ENCODE measurements around the gene CREBRF. TPM values are rescaled to one million over a fixed set of nuclear protein-coding genes. Genes with fewer than 3 reads are reported as not detected.
"Not testable (repeated sequence)": the region's sequence is repeated elsewhere in the genome, so short reads cannot be mapped to it uniquely, and the experiment has no call there.

Gene CREBRF
- total RNA-seq, 1 donor from 2014 or later = 11.3 TPM

- intact Hi-C loops (cut with micrococcal nuclease) = no loop called here
Observed at GRCh38 chr5:173033923-173034322, 22.2 kb upstream of the CREBRF start.

GRCh38 chr5:173035904-173036707 is 20.0 kb upstream of the CREBRF start:
- intact Hi-C loops (cut with micrococcal nuclease) = loop anchor here (1.0 kb wide), 3 partner anchors 20 to 53 kb away; partner anchors contain the start of genes ATP6V0E1 and CREBRF

DNA sequence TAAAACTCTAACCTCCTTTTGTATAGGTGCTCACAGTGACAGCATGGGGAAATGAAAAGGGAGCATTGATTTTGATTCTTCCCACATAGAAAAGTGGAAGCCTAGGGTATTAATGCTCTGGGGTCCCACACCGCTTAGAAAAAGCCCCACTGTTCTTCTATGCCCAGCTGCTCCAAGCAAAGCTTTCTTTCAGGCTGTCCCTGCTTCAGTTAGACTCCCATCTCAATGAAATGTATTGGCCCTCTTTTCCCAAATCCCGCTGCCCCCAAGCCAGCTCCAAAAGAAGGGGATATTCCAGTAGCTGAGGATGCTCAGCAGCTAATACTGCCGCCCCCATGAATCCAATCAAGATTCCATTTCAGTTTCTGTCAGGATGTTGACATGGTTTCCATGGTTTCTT is 17.0 kb upstream of the CREBRF start:
- intact Hi-C loops (cut with micrococcal nuclease) = no loop called here

- intact Hi-C loops (cut with micrococcal nuclease) = no loop called here
Observed at GRCh38 chr5:173039964-173040363, 16.2 kb upstream of the CREBRF start.

DNA sequence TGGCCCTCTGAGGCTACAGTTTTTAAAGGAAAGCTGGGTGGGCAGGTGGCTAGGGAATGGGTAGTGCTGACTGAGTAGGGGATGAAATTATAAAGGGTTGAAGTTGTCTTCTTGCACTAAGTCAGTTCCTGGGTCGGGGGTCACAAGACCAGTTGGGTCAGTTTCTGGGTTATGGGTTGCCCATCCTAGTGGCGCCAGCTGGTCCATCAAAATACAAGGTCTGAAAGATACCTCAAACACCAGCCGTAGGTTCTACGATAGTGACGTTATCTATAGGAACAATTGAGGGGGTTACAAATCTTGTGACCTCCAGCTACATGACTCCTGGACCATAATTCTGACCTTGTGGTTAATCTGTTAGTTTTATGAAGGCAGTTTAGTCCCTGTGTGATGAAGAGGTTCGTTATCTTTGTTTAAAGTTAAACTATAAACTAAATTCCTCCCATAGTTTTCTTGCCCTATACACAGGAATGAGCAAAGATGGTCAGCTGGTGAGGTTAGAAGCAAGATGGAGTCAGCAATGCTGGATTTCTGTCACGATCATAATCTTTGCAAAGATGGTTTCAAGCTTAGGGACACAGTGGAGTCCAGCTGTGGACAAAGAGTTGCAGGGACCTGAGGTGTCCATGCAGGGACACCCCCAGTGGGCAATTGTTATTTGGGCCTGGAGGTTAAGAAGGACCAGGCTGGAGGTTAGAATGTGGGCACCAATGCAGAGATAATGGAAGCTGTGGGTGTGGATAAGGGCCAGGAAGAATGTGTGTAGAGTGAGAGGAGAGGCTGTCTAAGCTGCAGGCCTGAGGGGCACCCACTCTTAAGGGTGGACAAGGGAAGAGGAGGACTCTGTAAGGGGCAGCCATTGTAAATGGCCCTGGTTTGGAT is 14.0 kb upstream of the CREBRF start:
- intact Hi-C loops (cut with micrococcal nuclease) = no loop called here

DNA sequence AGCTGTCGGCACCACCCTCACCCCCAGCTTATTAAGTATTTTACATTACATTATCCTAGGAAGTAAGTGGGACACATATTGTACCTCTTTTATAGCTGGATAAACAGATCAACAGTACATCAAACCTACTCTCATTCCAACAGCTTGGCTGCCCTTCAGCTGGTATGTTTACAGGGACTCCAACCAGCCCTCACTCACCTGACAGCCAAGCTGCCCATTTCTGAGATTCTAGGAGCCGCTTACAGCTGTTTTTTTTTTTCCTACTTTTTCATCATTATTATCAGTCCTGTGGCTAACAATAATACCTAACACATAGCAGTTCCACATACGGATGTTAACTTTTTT is 13.4 kb upstream of the CREBRF start:
- intact Hi-C loops (cut with micrococcal nuclease) = no loop called here

DNA sequence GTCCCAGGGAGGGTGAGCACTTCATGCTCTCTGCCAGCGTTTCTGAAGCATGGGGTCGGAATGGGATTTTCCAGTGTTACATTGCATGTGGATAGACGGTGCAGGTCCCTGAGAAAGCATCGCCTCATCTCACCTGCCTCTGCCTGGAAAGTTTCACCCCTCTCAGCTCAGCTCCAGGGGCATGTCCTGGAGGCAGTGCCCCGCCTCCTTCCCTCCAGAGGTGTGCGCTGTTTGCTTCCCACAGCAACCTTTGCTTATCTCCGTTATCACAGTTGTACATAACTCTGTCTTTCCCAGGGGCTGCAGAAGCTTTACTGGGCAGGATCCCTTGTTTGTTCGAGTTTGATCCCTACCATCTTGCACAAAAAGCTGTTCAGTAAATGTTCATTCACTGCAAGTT is 10.7 kb upstream of the CREBRF start:
- intact Hi-C loops (cut with micrococcal nuclease) = no loop called here

- intact Hi-C loops (cut with micrococcal nuclease) = not testable (repeated sequence)
Observed at GRCh38 chr5:173047096-173047837, 8.9 kb upstream of the CREBRF start.

DNA sequence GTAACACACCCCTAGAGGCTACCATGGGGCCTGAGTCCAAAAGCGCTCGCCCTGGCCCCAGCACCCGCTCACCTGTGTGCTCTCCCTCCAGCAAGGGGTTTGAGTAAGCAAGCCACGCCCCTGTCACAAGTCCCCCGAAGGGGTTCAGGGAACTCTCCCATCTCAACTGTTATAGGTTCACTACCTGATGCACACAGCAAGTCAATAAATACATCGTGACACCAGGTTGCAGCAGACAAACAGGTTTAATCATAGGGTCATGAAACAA is 8.4 kb upstream of the CREBRF start:
- intact Hi-C loops (cut with micrococcal nuclease) = no loop called here

DNA sequence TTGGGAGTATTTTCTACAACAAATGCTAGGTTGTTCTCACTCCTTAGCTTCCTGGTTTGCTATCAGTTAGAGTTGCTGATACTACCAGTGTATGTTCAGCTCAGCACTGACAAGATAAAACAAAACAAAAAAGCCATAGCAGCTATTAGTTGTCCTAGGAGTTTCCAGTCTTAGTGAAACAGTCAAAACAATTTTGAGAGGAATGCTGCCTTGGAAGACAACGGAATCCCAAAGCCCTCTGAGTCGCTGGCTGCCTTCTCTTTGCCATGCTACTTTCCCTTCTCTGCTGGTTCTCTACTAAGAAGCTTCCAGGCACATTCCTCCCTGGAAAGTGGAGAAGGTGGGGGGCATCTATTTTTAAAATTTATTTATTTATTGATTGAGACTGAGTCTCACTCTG is 5.4 kb upstream of the CREBRF start:
- intact Hi-C loops (cut with micrococcal nuclease) = loop anchor here (10.0 kb wide), 2 partner anchors 216 to 936 kb away; partner anchors contain the start of gene ERGIC1

- intact Hi-C loops (cut with micrococcal nuclease) = loop anchor here (10.0 kb wide), 2 partner anchors 217 to 937 kb away; partner anchors contain the start of gene ERGIC1
Observed at GRCh38 chr5:173051746-173052145, 4.4 kb upstream of the CREBRF start.

GRCh38 chr5:173053041-173053440 is 3.1 kb upstream of the CREBRF start:
- intact Hi-C loops (cut with micrococcal nuclease) = loop anchor here (10.0 kb wide), 2 partner anchors 218 to 938 kb away; partner anchors contain the start of gene ERGIC1

- intact Hi-C loops (cut with micrococcal nuclease) = loop anchor here (5.0 to 10.0 kb wide), 3 partner anchors 220 to 1668 kb away; partner anchors contain the start of genes ERGIC1 and NPM1
Observed at GRCh38 chr5:173055042-173055721, 970 bp upstream of the CREBRF start.

GRCh38 chr5:173055722-173055982 is 500 bp upstream of the CREBRF start:
- intact Hi-C loops (cut with micrococcal nuclease) = loop anchor here (5.0 to 10.0 kb wide), 3 partner anchors 221 to 1668 kb away; partner anchors contain the start of genes ERGIC1 and NPM1

DNA sequence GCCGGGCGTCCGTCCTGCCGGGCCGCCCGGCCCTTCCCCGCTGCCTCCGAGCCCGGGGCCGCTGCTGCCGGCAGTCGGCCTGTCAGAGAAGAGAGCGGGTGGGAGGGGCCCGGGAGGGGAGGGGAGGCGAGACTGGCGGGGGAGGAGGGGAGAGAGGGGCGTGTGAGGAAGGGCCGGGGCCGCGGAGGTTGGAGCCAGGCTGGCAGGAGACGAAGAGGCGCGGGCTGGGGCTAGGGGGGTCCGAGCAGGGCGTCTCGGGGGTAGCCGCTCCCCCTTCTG is 570 bp downstream of the CREBRF start:
- intact Hi-C loops (cut with micrococcal nuclease) = loop anchor here (1.0 to 10.0 kb wide), 15 partner anchors 9 to 1669 kb away; partner anchors contain the start of genes BNIP1, BOD1, CPEB4 and ERGIC1

DNA sequence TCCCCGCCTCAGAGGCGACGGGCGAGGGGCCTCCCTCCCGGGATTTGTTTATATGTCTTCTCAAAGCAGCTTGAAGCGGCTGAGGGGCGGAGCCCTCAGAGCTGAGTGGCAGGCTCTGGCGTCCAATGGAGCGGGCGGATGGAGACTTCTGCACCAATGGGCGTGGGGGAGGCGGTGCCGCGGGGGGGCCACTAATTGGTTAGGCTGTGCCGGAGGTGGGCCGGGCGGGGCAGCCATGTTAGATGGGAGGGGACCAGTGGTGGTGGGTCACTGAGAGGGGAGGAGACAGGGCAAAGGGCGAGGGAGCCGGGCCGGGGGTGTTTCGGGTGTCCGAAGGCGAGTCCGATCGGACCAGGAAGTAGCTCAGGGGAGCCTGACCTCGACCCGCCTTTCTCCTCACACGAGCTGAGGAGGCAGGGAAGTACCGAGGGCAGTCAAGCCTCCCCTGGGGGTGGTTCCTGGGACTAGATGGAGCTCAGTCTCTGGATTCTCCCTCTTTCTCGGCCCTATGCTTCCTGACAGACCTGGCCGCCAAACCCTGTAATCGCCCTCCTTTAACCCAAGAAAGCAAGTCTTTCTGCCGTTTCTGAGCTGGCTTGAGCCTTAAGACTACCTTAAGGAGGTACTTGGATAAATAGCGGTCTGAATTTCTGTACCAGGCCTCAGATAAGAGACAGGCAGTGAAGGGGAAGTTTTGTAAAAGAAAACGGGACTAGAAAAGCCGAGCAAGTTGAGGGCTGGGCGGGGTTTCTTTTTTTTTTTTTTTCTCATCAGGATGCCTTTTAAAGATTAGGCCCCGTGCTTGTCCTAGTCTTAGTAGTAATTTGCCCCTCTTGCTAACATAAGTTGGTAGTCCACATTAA is 1.1 kb downstream of the CREBRF start:
- intact Hi-C loops (cut with micrococcal nuclease) = loop anchor here (1.0 to 10.0 kb wide), 12 partner anchors 8 to 1670 kb away; partner anchors contain the start of genes BOD1, CPEB4, ERGIC1 and NPM1

DNA sequence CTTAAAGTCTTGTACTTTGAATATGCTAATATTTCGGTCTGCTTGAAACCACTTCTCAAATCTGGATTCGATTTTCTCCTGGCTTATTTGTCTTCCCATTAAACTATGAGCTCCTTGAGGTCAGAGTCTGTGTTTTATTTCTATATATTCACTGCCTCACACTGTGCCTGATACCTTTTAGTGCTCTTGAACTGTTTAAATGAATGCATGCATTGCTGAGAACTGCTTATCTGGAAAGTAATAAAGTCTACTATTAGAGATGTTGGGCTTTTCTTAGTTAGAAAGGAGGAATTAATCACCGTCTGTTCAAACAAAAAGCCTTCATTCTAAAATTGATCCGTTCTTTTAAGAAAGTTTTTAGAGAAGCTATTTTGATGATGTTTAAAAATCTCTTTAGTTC is 6.0 kb downstream of the CREBRF start:
- intact Hi-C loops (cut with micrococcal nuclease) = no loop called here

DNA sequence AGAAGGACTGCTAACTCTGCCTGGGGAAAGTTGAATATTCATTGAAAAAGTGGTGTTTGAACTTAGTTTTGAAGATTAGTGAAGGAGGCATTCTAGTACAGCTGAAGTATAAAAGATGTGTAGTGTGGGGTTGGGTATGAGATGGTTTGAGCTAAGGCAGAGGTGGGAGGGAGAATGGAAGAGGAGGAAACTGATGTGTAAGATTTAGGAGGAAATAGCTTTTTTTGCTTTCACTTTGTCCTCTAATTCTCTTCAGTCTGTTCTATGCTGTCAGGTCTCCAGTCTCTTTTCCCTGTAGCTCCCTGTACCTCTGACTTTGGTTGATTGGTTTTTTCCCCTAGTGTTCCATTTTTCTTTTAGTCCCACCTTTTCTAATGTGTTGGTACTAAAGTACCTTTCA is 9.0 kb downstream of the CREBRF start:
- intact Hi-C loops (cut with micrococcal nuclease) = loop anchor here (1.0 kb wide), 1 partner anchor 8 kb away; no protein-coding TSS in a partner anchor

DNA sequence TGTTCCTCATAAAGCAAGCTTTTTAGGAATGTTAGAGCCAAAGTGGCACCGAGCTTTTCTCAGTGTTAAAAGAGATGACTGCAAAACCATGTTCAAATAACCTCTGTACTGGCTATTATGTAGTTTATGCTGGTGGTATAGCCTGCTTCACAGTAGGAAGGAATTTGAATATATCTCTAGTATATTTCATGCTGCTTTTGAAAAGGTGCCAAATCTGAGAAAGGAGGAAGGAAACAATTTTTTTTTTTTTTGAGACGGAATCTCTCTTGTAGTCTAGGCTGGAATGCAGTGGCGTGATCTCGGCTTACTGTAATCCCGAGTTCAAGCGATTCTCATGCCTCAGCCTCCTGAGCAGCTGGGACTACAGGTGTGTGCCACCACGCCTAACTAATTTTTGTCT is 13.5 kb downstream of the CREBRF start:
- intact Hi-C loops (cut with micrococcal nuclease) = no loop called here

GRCh38 chr5:173075137-173075843 is 19.1 kb downstream of the CREBRF start:
- intact Hi-C loops (cut with micrococcal nuclease) = no loop called here

Measured in T-helper 2 cell treated with Interferon-gamma antibody and Interleukin-4, amounts not matched to agents 100 ng/mL and 5 ng/mL, for 36 hours (primary cell).